8988T (cell line): ENCODE data around the gene CPNE2.
"Not testable (repeated sequence)": the region's sequence is repeated elsewhere in the genome, so short reads cannot be mapped to it uniquely, and the experiment has no call there.

Experiments used
- DNase-seq: peaks from one replicate; pipeline ENCODE4 v3.0.0; 2011

CPNE2 gene

GRCh38 chr16:57179215-57179828, 86.9 kb downstream of the CPNE2 start:
- no peak for DNase-seq

- DNase-seq: no peak
Measured at GRCh38 chr16:57184113-57184512, 91.7 kb downstream of the CPNE2 start.

DNA sequence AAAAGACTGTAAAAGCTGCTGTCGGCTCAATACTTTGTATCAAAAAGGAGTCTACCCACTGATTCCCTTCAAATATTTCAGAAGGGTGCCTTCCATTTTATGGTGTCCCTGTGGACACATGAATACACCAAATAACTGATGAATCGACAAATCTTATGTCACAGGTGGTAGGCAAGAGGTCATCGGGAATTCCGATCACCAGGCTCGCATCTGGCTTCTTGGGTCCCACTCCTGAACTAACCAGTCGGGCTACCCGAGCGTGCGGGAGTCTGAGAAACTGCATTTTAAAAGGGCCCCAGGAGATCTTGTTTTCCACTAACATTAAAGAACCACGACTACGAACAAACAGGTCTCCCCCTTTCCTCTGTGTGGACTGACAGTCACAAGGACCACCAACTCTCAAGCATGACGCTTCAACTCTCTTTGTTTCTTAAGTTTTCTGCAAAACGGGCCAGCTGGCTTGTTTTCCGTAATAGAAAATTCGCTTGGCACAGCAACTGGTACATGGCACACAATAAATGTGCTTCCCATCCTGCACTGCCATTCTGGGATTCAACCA, 92.6 kb downstream of the CPNE2 start:
- DNase-seq: no peak

DNA sequence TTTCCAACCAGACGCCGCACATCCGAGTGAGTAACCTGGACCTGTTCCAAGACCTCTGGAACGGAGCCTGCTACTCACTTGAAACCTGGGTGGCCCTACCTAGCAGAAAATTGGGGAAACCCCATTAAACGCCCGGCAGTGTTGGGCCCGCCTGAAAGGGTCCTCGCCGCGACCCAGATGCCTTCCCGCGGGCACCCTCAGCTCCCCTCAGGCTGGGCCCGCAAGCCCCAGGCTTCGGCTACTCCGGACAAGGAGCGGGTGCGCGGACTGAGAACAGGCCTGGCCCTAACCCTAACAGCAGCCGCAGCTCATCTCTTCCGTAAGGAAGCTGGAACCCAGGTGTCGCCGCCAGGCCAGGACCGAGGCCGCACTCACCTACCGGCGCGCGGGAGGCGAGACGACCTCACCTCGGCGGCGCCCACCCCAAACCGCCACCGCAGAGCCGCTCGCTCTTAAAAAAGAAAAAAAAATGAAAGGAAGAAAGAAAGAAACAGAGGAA, 93.1 kb downstream of the CPNE2 start:
- DNase-seq: peak; percentile 33

GRCh38 chr16:57185945-57186871, 93.8 kb downstream of the CPNE2 start, which contains the start of the genes PSME3IP1 and RSPRY1:
Gene PSME3IP1, minus strand, starts transcription at chr16:57186039. Its CDS starts 12,185 bp downstream, at chr16:57173854.
Gene RSPRY1, plus strand, starts transcription at chr16:57186329. Its CDS starts 18,330 bp downstream, at chr16:57204659.
- DNase-seq: peak; percentile 96

DNA sequence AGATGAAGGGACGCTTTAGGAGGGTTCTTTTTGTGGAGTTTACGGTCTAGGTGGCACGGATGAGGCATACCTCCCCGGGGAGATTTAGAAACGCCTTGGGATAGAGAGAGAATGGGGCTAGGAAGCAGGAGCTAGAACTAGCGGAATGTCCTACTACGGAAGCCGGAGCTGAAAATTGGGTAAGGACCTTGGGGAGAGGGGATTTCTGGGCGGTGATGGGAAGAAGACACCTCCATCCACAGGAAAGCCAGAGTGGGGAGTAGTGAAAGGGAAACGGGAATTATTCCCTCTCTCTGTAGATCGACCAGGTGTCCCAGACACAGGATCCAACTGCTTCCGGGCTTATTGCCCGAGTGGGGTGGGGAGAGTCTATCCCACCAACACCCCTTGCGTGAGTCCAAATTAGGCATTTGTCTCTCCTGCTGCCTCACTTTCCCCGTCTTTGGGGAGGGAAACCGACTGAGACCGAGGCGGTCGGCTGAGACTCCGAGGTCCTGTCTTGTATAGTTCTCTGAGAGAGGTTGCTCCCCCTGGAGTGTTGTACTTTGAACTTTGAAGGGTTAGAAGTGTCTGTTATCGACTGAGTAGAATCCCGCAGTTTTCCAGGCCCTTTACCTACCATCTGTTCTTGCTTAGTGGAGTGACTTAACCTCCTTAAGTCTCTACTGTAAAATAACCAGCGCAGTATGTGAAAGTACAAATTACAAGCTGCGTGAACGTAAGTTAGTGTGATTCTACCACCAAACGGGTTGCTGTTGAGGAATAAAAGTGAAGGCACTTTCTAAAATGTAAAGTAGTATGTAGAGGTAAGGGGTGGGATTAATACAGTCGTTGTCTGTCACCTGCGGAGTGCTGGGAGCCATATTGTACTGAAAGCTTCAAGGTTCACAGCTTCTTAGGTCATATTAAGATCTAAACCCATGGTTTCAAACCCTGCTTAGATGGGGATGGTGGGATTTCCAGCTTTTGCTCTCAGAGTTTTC, 94.8 kb downstream of the CPNE2 start:
- no peak for DNase-seq

GRCh38 chr16:57187902-57188710, 95.7 kb downstream of the CPNE2 start:
- DNase-seq: not testable (repeated sequence)

- no peak for DNase-seq
Measured at GRCh38 chr16:57188711-57189002, 96.3 kb downstream of the CPNE2 start.

GRCh38 chr16:57189527-57189926, 97.1 kb downstream of the CPNE2 start:
- DNase-seq: not testable (repeated sequence)

- no peak for DNase-seq
Measured at GRCh38 chr16:57190136-57190535, 97.8 kb downstream of the CPNE2 start.

DNA sequence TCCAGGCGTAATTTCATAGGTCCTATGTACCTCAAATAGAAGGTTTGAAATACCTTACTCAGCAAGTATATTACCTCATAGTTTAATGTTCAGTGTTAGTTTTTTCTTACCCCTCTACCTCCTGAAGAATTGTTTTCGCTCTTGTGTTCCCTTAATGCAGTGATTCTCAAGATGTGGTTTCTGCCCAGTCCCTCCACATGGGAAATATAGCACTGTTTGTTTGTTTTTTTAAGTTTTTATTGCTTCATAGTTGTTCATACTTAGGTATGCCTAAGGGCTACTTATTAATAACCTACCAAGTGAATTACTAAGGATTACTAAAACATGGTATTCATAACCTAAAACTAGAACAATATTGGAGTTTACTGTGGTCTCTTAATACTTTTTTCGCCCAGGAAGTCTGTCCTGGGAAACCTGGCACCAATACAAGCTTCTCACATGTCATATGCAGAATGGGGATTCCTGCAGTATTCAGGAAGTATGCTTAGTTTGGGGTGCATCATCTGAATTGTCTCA, 98.7 kb downstream of the CPNE2 start:
- no peak for DNase-seq

- no peak for DNase-seq
Measured at GRCh38 chr16:57192146-57192545, 99.8 kb downstream of the CPNE2 start.

- no peak for DNase-seq
Measured at GRCh38 chr16:57192720-57193486, 100.5 kb downstream of the CPNE2 start.

DNA sequence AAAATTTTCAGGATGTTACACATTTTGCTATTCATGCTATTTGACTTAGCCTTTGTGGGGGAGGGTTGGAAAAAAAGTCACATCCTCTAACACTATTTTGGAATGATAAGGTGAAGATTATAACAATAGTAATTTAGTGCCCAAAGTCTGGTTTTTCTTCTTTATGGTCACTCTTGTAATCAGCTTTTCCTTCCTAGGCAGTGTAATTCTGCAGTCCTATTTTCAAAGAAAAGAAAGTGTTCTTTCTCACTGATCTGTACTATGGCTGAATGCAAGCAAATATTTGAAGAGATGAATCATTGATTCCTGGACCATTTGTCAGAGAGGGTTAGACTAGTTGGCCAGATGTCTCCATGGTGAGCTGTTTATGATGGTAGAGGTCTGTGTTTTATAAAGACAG, 102.1 kb downstream of the CPNE2 start:
- no peak for DNase-seq

- no peak for DNase-seq
Measured at GRCh38 chr16:57196286-57196685, 103.9 kb downstream of the CPNE2 start.

GRCh38 chr16:57196753-57197152, 104.4 kb downstream of the CPNE2 start:
- DNase-seq: no peak
